Hematopoietic multipotent progenitor cell treated with erythropoietin and hydrocortisone succinate and interleukin-3 and kit ligand, for 15 days (in vitro differentiated cells): ENCODE results near the gene FGA.

Experiments used
- DNase-seq: peaks from one replicate; pipeline ENCODE4 v3.0.0-alpha.2; 2015; ENCODE audit warnings: low spot score

The FGA gene

GRCh38 chr4:154578919-154579318 lies 11.6 kb downstream of the FGA start:
- DNase-seq: no peak

GRCh38 chr4:154577324-154577723 lies 13.2 kb downstream of the FGA start:
- no peak for DNase-seq

GRCh38 chr4:154574311-154574710 lies 16.2 kb downstream of the FGA start:
- no peak for DNase-seq

GRCh38 chr4:154573190-154573870 lies 17.2 kb downstream of the FGA start:
- no peak for DNase-seq

- DNase-seq: no peak
Measured at GRCh38 chr4:154569584-154569983, 21.0 kb downstream of the FGA start.

- no peak for DNase-seq
Measured at GRCh38 chr4:154569028-154569427, 21.5 kb downstream of the FGA start.

GRCh38 chr4:154566639-154567204 lies 23.8 kb downstream of the FGA start:
- no peak for DNase-seq

- DNase-seq: no peak
Measured at GRCh38 chr4:154565704-154566103, 24.8 kb downstream of the FGA start.

- DNase-seq: no peak
Measured at GRCh38 chr4:154564311-154564710, 26.2 kb downstream of the FGA start.

GRCh38 chr4:154562697-154563254 lies 27.8 kb downstream of the FGA start, which contains the start of gene FGB:
Gene FGB, plus strand, starts transcription at chr4:154563011. Its CDS starts 8 bp downstream, at chr4:154563019.
- no peak for DNase-seq

GRCh38 chr4:154560824-154561231 lies 29.7 kb downstream of the FGA start:
- no peak for DNase-seq

GRCh38 chr4:154560419-154560801 lies 30.1 kb downstream of the FGA start:
- DNase-seq: no peak

- DNase-seq: peak; percentile 37
Measured at GRCh38 chr4:154559494-154560418, 30.8 kb downstream of the FGA start.

GRCh38 chr4:154559141-154559493 lies 31.4 kb downstream of the FGA start:
- DNase-seq: no peak

GRCh38 chr4:154551872-154552686 lies 38.5 kb downstream of the FGA start:
- peak; percentile 81 for DNase-seq

GRCh38 chr4:154549894-154550790 lies 40.4 kb downstream of the FGA start, which contains the start of gene PLRG1:
Gene PLRG1, minus strand, starts transcription at chr4:154550400. Its CDS starts 92 bp downstream, at chr4:154550308.
- DNase-seq: peak; percentile 98

GRCh38 chr4:154545689-154546088 lies 44.9 kb downstream of the FGA start:
- no peak for DNase-seq

- no peak for DNase-seq
Measured at GRCh38 chr4:154542271-154542879, 48.2 kb downstream of the FGA start.
